Activated T-cell treated with anti-CD3 and anti-CD28 coated beads, Interleukin-2, amount 50 U/mL, for 24 hours (primary cell): ENCODE measurements around the gene EPHA3.
"Not testable (repeated sequence)": the region's sequence is repeated elsewhere in the genome, so short reads cannot be mapped to it uniquely, and the experiment has no call there.

ENCODE experiments used
- DNase-seq: peaks from one replicate; pipeline ENCODE4 v3.0.0-alpha.2; 2020
- H3K27ac Mint-ChIP-seq: 2 replicates; pipeline ENCODE4 v1.8.0; 2020; ENCODE audit warnings: mild to moderate bottlenecking, mixed read lengths
- H3K27me3 Mint-ChIP-seq: 2 replicates; pipeline ENCODE4 v1.8.0; 2020; ENCODE audit warnings: mixed read lengths
- H3K36me3 Mint-ChIP-seq: 2 replicates; pipeline ENCODE4 v1.8.0; 2020; ENCODE audit warnings: low read depth, mixed read lengths
- H3K4me1 Mint-ChIP-seq: 2 replicates; pipeline ENCODE4 v1.8.0; 2020; ENCODE audit warnings: low read depth, mixed read lengths
- H3K4me3 Mint-ChIP-seq: 2 replicates; pipeline ENCODE4 v1.8.0; 2020; ENCODE audit warnings: mild to moderate bottlenecking, moderate library complexity, mixed read lengths
- H3K9me3 Mint-ChIP-seq: 2 replicates; pipeline ENCODE4 v1.8.0; 2020; ENCODE audit warnings: mixed read lengths

The EPHA3 gene

GRCh38 chr3:89314454-89315098 is 207.2 kb downstream of the EPHA3 start:
- Mint-ChIP-seq H3K27me3 (no peaks in the 10 kb centered on the region), H3K4me3 (no peak overlapping the region), H3K27ac (no peak overlapping the region), H3K36me3 (no peaks in the 10 kb centered on the region), H3K4me1 (no peaks in the 10 kb centered on the region), H3K9me3 (peaks cover 6% of the 10 kb centered on the region)
- DNase-seq, result no peak

- Mint-ChIP-seq H3K27me3 (no peaks in the 10 kb centered on the region), H3K9me3 (peaks cover 6% of the 10 kb centered on the region), H3K4me1 (no peaks in the 10 kb centered on the region), H3K36me3 (no peaks in the 10 kb centered on the region), H3K27ac (no peak overlapping the region), H3K4me3 (no peak overlapping the region)
- DNase-seq, result no peak
Measured at GRCh38 chr3:89315750-89316470, 208.5 kb downstream of the EPHA3 start.

- H3K9me3 Mint-ChIP-seq, result peaks cover 3% of the 10 kb centered on the region
- H3K27ac Mint-ChIP-seq, result no peak overlapping the region
- no peaks in the 10 kb centered on the region for H3K36me3 Mint-ChIP-seq
- H3K4me1 Mint-ChIP-seq, result no peaks in the 10 kb centered on the region
- DNase-seq, result no peak
- no peak overlapping the region for H3K4me3 Mint-ChIP-seq
- H3K27me3 Mint-ChIP-seq, result no peaks in the 10 kb centered on the region
Measured at GRCh38 chr3:89320186-89320585, 212.8 kb downstream of the EPHA3 start.

GRCh38 chr3:89326997-89327396 is 219.6 kb downstream of the EPHA3 start:
- no peak overlapping the region for H3K27ac Mint-ChIP-seq
- DNase-seq, result no peak
- H3K9me3 Mint-ChIP-seq, result peaks cover 13% of the 10 kb centered on the region
- H3K4me3 Mint-ChIP-seq, result no peak overlapping the region
- H3K36me3 Mint-ChIP-seq, result no peaks in the 10 kb centered on the region
- no peaks in the 10 kb centered on the region for H3K4me1 Mint-ChIP-seq
- no peaks in the 10 kb centered on the region for H3K27me3 Mint-ChIP-seq

GRCh38 chr3:89332386-89332785 is 225.0 kb downstream of the EPHA3 start:
- H3K27ac Mint-ChIP-seq, result no peak overlapping the region

GRCh38 chr3:89332793-89333192 is 225.4 kb downstream of the EPHA3 start:
- Mint-ChIP-seq H3K9me3 (peaks cover 8% of the 10 kb centered on the region), H3K4me3 (no peak overlapping the region), H3K27me3 (no peaks in the 10 kb centered on the region), H3K36me3 (no peaks in the 10 kb centered on the region), H3K27ac (no peak overlapping the region), H3K4me1 (no peaks in the 10 kb centered on the region)
- DNase-seq, result no peak

More at GRCh38 chr3:89332386-89332785, 225.0 kb downstream of the EPHA3 start:
- H3K27me3 Mint-ChIP-seq, result no peaks in the 10 kb centered on the region
- no peaks in the 10 kb centered on the region for H3K36me3 Mint-ChIP-seq
- DNase-seq, result no peak
- H3K4me3 Mint-ChIP-seq, result no peak overlapping the region
- H3K4me1 Mint-ChIP-seq, result no peaks in the 10 kb centered on the region
- H3K9me3 Mint-ChIP-seq, result peaks cover 10% of the 10 kb centered on the region

- no peak overlapping the region for H3K4me3 Mint-ChIP-seq
- H3K36me3 Mint-ChIP-seq, result no peaks in the 10 kb centered on the region
- DNase-seq, result no peak
- no peak overlapping the region for H3K27ac Mint-ChIP-seq
- peaks cover 9% of the 10 kb centered on the region for H3K9me3 Mint-ChIP-seq
- no peaks in the 10 kb centered on the region for H3K4me1 Mint-ChIP-seq
- no peaks in the 10 kb centered on the region for H3K27me3 Mint-ChIP-seq
Measured at GRCh38 chr3:89335693-89336092, 228.3 kb downstream of the EPHA3 start.

- Mint-ChIP-seq H3K9me3 (peaks cover 13% of the 10 kb centered on the region), H3K27me3 (no peaks in the 10 kb centered on the region), H3K4me1 (no peaks in the 10 kb centered on the region), H3K36me3 (no peaks in the 10 kb centered on the region), H3K4me3 (no peak overlapping the region), H3K27ac (no peak overlapping the region)
- no peak for DNase-seq
Measured at GRCh38 chr3:89340408-89340807, 233.0 kb downstream of the EPHA3 start.

GRCh38 chr3:89344076-89344475 is 236.7 kb downstream of the EPHA3 start:
- Mint-ChIP-seq H3K27me3 (no peaks in the 10 kb centered on the region), H3K4me1 (no peaks in the 10 kb centered on the region), H3K9me3 (peaks cover 11% of the 10 kb centered on the region), H3K36me3 (no peaks in the 10 kb centered on the region), H3K4me3 (no peak overlapping the region), H3K27ac (no peak overlapping the region)
- DNase-seq, result no peak

- H3K4me3 Mint-ChIP-seq, DNase-seq, H3K4me1 Mint-ChIP-seq, H3K27ac Mint-ChIP-seq, H3K9me3 Mint-ChIP-seq, H3K27me3 Mint-ChIP-seq, H3K36me3 Mint-ChIP-seq: not testable (repeated sequence)
Measured at GRCh38 chr3:89350935-89351334, 243.5 kb downstream of the EPHA3 start.

GRCh38 chr3:89353465-89353864 is 246.0 kb downstream of the EPHA3 start:
- DNase-seq, result no peak
- no peak overlapping the region for H3K27ac Mint-ChIP-seq
- H3K4me3 Mint-ChIP-seq, result no peak overlapping the region
- H3K27me3 Mint-ChIP-seq, result no peaks in the 10 kb centered on the region
- no peaks in the 10 kb centered on the region for H3K4me1 Mint-ChIP-seq
- peaks cover 7% of the 10 kb centered on the region for H3K9me3 Mint-ChIP-seq
- no peaks in the 10 kb centered on the region for H3K36me3 Mint-ChIP-seq

- Mint-ChIP-seq H3K4me3 (no peak overlapping the region), H3K9me3 (peaks cover 7% of the 10 kb centered on the region), H3K36me3 (no peaks in the 10 kb centered on the region), H3K4me1 (no peaks in the 10 kb centered on the region), H3K27me3 (no peaks in the 10 kb centered on the region), H3K27ac (no peak overlapping the region)
- DNase-seq, result no peak
Measured at GRCh38 chr3:89358281-89358680, 250.9 kb downstream of the EPHA3 start.

GRCh38 chr3:89360156-89360555 is 252.7 kb downstream of the EPHA3 start:
- H3K36me3 Mint-ChIP-seq, result no peaks in the 10 kb centered on the region
- H3K4me3 Mint-ChIP-seq, result no peak overlapping the region
- peaks cover 4% of the 10 kb centered on the region for H3K9me3 Mint-ChIP-seq
- H3K27ac Mint-ChIP-seq, result no peak overlapping the region
- H3K4me1 Mint-ChIP-seq, result no peaks in the 10 kb centered on the region
- DNase-seq, result no peak
- H3K27me3 Mint-ChIP-seq, result no peaks in the 10 kb centered on the region

GRCh38 chr3:89362496-89362895 is 255.1 kb downstream of the EPHA3 start:
- Mint-ChIP-seq H3K9me3 (peaks cover 2% of the 10 kb centered on the region), H3K27ac (no peak overlapping the region), H3K4me1 (no peaks in the 10 kb centered on the region), H3K36me3 (no peaks in the 10 kb centered on the region), H3K4me3 (no peak overlapping the region), H3K27me3 (no peaks in the 10 kb centered on the region)
- DNase-seq, result no peak

GRCh38 chr3:89363171-89363570 is 255.8 kb downstream of the EPHA3 start:
- H3K27me3 Mint-ChIP-seq, result no peaks in the 10 kb centered on the region
- no peaks in the 10 kb centered on the region for H3K4me1 Mint-ChIP-seq
- peaks cover 2% of the 10 kb centered on the region for H3K9me3 Mint-ChIP-seq
- no peaks in the 10 kb centered on the region for H3K36me3 Mint-ChIP-seq
- H3K27ac Mint-ChIP-seq, result no peak overlapping the region
- no peak overlapping the region for H3K4me3 Mint-ChIP-seq
- no peak for DNase-seq
